Neural progenitor cell (in vitro differentiated cells): ENCODE data around the gene THSD4.

Experiments used
- EZH2 ChIP-seq: fragments of 200-600 bp; sonication (generic); IDR thresholded peaks from 2 replicates; pipeline ENCODE4 v1.6.1; 2017; ENCODE audit warnings: antibody characterized with exemption, mild to moderate bottlenecking, moderate library complexity
- TF ChIP-seq, protein P1 (sequence below): fragments of 200-600 bp; sonication (generic); IDR thresholded peaks from 2 replicates; pipeline ENCODE4 v1.5.1; 2017; ENCODE audit warnings: antibody characterized with exemption, mild to moderate bottlenecking

DNA sequence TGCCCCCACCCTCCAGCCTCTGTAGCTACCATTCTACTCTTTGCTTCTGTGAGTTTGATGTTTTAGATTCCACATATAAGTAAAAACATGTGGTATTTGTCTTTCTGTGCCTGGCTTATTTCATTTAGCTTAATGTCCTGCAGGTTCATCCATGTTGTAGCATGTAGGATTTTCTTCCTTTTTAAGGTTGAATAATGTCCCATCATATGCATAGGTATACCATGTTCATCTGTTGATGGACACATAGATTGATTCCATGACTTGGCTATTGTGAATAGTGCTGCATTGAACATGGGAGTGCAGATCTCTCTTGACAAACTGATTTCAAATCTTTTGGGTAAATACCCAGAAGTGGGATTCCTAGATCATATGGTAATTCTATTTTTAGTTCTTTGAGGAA lies 11.8 kb downstream of the THSD4 start:
- TF ChIP-seq EZH2: no peak
- TF ChIP-seq, protein P1, sequence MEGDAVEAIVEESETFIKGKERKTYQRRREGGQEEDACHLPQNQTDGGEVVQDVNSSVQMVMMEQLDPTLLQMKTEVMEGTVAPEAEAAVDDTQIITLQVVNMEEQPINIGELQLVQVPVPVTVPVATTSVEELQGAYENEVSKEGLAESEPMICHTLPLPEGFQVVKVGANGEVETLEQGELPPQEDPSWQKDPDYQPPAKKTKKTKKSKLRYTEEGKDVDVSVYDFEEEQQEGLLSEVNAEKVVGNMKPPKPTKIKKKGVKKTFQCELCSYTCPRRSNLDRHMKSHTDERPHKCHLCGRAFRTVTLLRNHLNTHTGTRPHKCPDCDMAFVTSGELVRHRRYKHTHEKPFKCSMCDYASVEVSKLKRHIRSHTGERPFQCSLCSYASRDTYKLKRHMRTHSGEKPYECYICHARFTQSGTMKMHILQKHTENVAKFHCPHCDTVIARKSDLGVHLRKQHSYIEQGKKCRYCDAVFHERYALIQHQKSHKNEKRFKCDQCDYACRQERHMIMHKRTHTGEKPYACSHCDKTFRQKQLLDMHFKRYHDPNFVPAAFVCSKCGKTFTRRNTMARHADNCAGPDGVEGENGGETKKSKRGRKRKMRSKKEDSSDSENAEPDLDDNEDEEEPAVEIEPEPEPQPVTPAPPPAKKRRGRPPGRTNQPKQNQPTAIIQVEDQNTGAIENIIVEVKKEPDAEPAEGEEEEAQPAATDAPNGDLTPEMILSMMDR: no peak
